HG02870 (cell line): ENCODE results near the gene IZUMO4.
"Not testable (repeated sequence)": the region's sequence is repeated elsewhere in the genome, so short reads cannot be mapped to it uniquely, and the experiment has no call there.

Experiments
- ATAC-seq: cut with Tn5 transposase; IDR thresholded peaks from one replicate; pipeline ENCODE4 v1.9.1; 2021; ENCODE audit warnings: mild to moderate bottlenecking, moderate library complexity; ENCODE audit not compliant: unreplicated experiment

The IZUMO4 gene

DNA sequence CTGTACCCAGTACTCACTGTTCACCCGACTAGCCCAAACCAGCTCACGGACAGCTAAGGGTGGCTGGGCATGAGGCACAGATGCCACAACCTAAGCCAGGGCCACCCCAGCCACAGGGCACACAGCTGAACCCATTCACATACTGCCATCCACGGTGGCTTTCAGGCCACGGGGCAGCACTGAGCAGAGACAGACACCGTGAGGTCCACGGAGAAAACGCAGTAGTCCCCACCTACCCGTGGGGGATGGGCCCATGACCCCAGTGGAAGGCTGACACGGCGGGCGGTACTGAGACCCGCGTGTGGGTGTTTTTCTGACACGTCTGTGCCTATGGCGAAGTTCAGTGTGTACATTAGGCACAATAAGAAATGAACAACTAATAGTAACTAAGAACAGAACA lies 25.5 kb downstream of the IZUMO4 start:
- ATAC-seq = no peak

DNA sequence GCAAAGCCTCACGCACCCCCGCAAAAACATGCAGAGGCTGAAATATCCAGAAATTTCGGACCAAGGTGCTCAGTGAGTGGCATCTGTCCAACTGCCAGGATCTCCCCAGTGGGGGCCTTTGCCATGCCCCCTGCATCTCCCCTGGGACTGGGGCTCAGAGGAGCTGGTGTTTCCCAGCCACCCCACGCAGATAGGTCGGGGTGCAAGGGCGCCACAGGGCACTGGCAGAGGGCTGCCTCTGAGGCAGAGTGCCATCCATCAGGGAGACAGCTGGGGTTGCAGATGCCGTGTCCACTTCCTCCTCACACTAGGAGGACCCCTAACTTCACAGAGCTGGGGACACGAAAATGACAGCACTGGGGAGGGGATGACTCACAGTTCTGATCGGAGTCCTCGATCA lies 26.3 kb downstream of the IZUMO4 start:
- no peak for ATAC-seq

DNA sequence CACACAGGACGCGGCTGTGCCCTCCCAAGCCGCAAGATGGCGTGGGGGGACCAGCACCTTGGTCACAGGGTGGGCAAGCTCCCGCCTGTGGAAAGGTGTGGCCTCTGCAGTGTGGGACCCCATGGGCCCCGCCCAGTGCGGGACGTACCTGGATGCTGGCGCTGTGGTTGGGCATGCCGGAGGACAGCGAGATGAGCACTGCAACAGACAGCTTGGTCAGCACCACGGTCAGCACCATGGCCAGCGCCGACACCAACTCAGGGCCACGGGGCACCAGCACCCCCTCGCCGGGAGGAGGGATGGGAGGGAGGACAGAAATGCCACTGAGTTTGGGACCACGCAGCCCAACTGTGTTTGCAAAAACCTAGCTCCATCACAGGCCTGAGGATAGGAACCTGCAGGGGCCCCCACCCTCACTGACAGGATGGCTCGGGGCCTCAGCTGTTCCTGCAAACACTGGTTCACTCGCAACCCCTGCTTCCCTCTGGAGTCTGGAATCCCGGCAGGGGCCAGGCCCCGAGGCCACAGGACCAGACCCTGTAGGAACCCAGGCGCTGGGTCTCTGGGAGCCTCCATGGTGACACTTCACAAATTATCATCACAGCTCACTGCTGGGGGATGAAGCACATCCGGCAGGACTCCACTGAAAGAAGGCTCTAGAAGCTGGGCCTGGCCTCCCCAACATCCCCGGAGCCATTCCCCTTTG lies 27.1 kb downstream of the IZUMO4 start:
- no peak for ATAC-seq

DNA sequence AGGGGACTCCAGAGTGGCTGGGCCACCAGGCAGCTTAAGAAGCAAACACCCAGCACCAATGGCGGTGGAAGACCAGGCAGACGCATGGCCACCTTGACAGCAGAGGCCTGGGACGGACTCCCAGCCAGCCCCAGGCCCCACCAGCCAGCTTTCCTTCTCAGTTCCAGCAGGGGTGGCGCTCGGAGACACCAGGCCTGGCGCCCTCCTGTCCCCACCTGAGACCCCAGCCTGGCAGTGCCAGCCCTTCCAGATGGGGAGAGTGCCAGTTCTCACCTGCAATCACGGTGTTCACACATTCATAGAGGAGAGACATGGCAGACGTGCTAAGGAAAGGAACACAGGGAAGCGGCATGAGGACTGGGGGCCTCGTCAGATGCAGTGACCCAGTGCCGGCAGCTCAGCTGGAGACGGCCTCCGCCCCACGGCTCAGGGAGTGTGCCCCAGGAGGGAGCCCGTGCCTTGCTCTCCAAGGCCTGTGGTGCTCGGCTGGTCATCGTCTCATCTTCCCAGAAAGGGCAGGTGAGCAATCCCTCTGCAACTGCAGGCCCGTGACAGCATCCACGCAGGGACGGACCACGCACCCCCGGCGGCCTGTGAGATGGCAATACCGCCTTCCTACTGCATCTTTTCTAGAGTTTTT lies 30.3 kb downstream of the IZUMO4 start:
- ATAC-seq = no peak

DNA sequence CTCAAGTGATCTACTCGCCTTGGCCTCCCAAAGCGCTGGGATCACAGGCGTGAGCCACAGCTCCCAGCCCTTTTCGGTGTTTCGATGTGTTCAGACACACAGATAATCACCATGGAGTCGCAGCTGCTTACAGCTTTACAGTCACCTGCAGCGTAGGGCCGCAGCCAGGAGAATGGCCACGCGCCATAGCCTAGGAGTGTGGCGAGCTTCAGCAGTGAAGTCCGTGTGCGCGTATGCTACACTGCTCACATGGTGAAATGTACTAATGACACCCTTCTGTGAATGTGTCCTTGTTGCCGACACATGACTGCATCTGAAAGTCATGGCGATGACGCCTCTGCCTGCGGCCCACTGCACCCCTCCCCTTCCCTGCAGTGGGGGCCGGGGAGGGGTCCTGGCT lies 31.0 kb downstream of the IZUMO4 start:
- no peak for ATAC-seq

DNA sequence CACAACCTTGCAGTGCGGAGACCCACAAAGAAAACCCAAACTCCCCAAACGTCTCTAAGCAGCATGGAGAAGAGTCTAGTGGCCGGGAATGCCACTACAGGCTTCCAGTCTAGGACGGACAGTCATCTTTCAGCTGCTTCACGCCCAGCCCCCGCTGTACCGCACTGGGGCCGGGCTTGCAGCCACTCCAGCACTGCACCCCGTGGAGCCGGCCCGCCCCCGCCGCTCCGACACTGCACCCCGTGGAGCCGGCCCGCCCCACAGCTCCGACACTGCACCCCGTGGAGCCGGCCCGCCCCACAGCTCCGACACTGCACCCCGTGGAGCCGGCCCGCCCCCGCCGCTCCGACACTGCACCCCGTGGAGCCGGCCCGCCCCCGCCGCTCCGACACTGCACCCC lies 31.5 kb downstream of the IZUMO4 start:
- not testable (repeated sequence) for ATAC-seq

DNA sequence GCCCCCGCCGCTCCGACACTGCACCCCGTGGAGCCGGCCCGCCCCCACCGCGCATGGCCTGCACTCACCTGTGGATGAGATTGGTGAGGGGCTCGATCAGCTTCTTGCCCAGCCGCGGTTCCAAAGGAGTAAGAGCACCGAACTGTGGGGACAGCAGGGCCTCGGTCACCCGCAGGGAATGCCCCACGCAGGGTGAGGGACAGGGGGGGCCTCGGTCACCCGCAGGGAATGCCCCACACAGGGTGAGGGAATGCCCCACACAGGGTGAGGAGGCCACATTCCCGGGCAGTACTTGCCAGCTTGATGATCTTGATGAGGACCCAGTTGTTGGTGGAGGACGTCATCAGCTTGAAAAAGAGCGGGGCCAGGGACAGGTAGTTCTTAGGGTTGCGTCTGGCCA lies 32.3 kb downstream of the IZUMO4 start:
- no peak for ATAC-seq

DNA sequence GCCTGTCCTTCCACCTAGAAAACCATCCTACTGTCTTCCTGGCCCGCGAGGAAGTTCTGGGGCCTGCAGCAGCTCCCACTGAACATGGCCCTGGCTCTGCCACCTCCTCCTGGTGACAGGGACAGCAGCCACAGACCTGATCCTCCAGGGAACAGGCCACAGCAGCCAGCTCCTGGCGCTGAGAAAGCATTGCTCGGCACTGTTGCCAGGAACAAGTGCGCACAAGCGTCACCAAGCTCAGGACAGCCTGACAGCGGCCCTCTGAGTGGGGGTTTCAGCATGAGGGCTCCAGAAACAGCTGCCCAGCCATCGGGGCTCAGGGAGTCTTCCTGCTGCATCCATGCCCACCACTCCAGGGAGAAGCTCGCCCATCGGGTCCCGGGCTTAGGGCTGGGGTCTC lies 32.8 kb downstream of the IZUMO4 start:
- no peak for ATAC-seq

DNA sequence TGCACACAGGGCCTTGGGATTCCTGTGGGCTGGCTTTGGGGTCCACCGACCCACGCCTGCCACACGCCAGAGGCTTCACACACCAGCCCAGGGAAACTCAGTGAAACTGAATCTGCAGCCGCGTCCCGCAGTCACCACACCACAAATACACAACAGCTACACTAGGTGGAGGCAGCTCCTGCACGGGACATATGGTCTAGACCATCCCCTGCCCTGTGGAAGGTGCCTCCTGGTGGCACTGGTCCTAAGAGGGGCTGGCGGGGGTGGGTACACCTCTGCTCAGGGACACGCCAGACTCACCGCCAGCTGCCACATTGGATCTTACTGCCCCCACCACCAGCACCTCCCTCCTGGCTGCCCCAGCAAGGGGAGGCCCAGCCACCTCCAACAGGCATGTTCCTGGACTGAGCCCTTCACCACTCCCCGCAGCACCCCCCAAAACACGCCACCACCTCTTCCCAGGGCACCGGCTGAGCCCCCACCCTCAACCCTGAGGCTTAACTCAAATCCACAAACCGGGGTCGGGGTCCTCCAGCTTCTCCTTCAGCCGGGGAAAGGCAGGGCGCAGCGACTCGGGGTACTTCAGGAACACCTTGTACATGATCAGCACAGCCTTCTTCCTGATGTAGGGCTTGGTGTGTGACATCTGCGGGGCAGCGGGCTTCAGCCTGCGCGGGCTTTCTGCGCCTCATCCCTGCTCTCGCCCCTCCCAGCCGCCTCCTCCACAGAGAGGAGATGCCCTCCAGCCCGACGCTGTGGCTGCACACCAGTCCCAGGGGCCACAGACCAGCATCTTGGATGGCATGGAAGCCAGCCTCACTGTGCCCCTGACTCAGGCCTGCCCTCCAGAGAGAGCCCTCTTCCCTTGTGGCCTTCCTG lies 33.4 kb downstream of the IZUMO4 start:
- no peak for ATAC-seq

DNA sequence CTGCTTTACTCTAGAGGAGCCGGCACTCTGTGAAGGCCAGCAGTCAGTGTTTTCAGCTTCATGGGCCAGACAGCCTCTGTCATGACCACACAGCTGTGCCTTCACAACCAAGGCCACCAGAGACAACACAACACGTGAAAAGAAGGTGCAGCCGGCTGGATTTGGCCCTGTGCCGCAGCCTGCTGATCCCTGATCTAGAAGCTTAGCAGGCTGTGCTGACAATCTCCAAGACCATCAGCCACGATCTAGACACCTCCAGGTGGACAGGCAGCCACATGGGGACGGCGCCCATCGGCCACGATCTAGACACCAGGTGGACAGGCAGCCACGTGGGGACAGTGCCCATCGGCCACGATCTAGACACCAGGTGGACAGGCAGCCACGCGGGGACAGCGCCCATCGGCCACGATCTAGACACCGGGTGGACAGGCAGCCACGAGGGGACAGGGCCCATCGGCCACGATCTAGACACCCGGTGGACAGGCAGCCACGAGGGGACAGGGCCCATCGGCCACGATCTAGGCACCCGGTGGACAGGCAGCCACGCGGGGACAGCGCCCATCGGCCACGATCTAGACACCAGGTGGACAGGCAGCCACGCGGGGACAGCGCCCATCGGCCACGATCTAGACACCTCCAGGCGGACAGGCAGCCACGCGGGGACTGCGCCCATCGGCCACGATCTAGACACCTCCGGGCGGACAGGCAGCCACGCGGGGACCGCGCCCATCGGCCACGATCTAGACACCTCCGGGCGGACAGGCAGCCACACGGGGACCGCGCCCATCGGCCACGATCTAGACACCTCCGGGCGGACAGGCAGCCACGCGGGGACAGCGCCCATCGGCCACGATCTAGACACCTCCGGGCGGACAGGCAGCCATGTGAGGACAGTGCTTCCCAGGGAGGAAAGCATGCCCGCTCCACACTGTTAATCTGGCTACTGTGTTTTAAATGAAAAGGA lies 34.6 kb downstream of the IZUMO4 start:
- ATAC-seq = not testable (repeated sequence)

DNA sequence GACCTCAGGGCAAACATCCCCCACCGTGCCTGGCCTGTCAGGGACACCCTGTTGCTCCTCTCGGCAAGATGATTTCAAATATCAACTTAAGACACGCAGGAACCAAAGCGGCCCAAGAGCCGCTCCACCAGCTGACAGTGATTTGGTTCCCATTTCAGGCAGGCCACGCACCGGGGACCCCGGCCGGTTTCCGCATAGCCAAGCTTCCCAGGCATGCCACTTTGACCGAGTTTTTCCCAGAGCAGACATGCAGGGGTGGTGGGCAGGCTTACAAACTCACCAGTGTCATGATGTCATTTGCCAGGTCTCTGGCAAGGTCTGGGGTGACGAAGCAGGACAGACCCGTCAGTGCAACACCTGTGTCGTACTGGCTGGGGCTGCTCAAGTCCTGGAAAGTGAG lies 35.5 kb downstream of the IZUMO4 start:
- no peak for ATAC-seq

DNA sequence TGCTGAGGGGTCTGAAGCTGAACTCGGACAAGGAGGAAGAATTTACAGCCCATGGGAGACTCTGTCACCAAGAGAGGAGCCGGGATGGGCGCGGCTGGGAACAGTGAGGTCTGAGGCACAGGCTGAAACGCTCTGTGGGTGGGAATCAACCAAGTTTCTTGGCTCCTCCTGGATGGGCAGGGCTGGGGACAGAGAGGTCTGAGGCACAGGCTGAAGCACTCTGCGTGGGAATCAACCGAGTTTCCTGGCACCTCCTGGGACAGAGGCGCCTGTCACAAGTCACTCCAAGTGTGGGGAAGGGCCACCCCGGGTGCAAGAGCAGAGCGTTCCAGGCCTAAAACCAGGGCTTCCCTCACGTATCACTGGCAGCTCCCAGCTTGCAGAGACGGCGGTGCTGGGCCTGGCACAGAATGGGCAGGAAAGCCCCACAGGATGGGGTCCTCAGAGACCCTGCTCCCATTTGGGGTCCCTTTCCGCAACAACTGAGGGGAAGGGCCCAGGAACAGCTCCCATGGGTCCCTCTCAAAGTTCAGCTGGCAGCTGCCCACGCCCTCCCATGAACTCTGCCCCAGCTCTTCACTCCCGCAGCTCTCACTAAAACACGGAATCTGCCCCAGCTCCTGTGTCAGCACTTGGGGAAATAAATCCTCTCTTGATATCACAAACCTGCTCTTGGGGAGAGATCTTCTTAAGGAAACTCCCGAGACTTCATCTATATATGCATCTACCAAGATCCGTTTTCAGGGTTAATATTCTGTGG lies 36.2 kb downstream of the IZUMO4 start:
- no peak for ATAC-seq

DNA sequence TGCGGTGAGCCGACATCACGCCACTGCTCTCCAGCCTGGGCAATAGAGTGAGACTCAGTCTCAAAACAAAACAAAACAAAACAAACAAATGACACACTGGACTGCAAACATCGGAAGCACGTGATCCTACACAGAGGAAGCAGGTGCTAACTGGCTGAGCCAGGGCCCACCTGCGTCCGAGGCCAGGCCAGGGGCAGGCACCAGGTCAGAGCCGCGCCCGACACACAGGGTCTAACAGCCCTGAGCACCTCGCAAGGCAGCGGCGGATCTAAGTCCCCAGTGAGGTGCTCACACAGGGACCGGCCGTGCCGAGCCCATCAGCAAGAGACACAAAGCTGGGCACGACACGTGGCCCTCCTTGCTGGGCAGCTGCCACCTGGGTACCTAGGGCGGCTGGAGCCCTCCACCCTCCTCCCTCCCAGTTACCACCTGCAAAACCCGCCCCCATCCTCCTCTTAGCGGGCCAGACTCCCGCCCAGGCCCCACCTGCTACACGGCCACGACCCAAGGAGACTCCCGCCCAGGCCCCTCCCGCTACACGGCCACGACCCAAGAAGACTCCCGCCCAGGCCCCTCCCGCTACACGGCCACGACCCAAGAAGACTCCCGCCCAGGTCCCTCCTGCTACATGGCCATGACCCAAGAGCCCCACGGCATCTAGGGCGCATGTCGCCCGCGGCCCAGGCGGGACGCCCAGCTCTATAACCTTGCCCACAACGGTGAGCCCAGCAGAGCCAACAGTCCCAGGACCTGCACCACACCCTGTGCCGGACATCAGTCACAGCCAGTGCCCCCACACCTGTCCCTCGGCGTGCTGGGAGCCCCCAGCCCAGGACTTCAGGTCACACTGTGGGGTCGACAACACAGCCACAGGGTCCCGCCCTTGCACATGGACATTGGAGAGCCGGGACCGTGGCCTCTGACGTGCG lies 39.0 kb downstream of the IZUMO4 start:
- no peak for ATAC-seq

DNA sequence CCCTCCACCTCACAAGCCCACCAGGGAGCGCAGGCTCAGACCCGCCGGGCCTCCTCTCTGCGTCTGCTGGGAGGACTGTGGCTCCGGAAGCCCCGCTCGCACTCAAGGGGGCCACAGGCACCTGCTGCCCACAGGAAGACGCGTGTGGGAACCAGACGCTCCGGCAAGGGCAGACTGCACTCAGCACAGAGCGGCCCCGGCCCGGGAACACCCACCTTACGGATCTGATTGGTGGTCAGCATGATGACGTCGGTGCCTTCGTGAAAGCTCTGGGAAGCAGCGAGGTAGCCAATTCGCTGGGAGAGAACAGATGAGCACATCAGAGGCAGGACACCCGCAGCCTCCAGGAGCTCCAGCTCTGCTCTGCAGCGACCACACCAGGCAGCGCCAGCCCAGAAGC lies 40.1 kb downstream of the IZUMO4 start:
- ATAC-seq = no peak

DNA sequence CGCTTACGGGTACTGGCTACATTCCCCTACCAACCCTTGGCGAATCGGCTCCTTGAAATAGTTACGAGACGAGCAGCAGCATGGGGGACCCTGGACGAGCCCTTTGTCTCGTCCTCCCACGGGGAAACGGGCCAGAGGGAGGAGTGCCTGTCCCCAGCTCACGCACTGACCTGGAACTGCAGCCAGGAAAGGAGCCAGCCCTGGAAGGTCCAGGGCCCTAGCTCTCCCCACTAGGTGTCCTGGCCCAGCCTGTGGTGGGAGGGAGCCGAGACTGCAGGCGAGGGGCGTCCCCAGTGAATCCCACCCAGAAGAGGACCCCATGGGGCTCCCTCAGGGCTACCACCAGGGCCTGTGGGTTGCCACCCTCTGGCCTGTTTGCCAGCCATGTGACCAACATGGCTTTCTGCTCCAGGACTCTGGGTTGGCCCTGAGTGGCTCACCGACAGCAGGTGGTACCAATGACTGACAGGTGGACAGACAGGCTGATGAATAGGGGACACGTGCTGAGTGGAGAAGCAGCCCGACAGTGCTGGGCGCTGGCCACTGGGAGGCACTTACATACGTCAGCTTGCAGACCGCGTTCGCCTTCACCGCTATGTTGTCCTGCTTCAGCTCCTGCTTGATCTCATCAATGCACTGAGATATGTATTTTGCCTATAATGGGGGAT lies 41.5 kb downstream of the IZUMO4 start:
- ATAC-seq = no peak

DNA sequence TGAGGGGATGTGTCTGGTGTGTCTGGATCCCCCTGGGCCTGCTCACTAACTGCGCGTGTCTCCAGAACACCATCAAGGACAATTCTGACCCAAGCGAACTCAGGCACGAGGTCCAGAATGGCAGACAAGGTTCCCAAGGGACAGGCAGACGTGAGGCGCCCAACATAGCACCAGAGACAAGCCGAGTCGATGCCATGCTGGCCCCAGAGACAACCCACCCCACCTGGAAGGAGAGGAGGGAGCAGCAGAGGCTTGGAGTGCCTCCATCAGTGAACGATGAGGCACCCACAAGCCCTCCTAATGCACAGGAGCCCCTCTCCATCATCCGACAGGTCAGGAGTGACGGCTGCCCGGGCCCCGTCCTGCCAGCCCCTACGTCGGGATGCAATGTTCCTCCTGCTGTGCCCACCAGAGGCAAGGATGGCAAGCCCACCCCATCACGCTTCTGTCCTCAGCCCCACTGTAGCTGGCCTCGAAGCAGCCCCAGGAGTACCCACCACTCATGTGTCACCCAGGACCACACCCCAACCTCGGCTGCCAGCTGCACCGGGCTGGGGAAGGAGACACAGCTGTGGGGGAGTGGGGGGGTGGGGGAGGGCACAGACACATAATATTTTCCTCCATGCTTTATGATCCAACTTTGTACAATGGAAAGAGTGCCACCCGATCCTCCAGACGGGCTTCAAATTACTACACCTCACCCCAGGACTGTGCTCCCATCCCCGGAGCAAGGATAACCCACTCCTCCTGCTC lies 42.8 kb downstream of the IZUMO4 start:
- ATAC-seq = no peak

DNA sequence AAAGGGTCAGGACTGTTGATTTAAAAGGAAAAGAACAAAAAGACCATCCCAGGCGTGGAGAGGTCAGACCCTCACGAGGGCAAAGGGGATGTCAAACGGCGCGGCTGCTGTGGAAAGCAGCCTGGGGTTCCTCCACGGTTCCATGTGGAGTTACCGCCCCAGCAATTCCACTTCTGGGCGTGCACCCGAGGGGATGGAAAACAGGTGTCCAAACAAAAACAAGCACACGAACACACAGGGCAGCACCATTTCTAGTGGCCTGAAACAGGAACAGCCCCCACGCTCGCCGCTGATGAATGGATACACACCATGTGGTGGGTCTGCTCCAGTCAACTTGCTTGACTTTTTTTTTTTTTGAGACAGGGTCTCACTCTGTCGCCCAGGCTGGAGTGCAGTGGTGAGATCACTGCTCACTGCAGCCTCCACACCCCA lies 43.4 kb downstream of the IZUMO4 start:
- no peak for ATAC-seq
